Liver (tissue), 9 donors: ENCODE measurements around the gene TOP2A. TPM values are rescaled to one million over a fixed set of nuclear protein-coding genes. Genes with fewer than 3 reads are reported as not detected.

ENCODE experiments used
- DNase-seq: peaks from one replicate; pipeline ENCODE4 v3.0.0-alpha.2; 2017; ENCODE audit warnings: low spot score
- H3K27ac ChIP-seq, 2 donors: one replicate each; pipeline ENCODE4 v1.7.0; 2013; ENCODE audit warnings: inconsistent platforms in 2 of 2, low read length in 2 of 2, control low read depth in 1 of 2, low read depth in 1 of 2, mild to moderate bottlenecking in 1 of 2
- H3K27me3 ChIP-seq, 4 donors: one replicate each; pipeline versions ENCODE4 v1.6.1 to v1.7.0; 2013; ENCODE audit warnings: low read length in 3 of 4, inconsistent platforms in 1 of 4, mild to moderate bottlenecking in 1 of 4, moderate library complexity in 1 of 4; ENCODE audit not compliant: control insufficient read depth in 4 of 4, insufficient read depth in 4 of 4
- H3K36me3 ChIP-seq, 4 donors: one replicate each; pipeline versions ENCODE4 v1.6.1 to v1.7.0; 2013; ENCODE audit warnings: low read length in 3 of 4, mild to moderate bottlenecking in 3 of 4, low read depth in 1 of 4, moderate library complexity in 1 of 4; ENCODE audit not compliant: control insufficient read depth in 4 of 4, insufficient read depth in 3 of 4
- H3K4me1 ChIP-seq, 4 donors: one replicate each; pipeline versions ENCODE4 v1.6.1 to v1.7.0; 2013; ENCODE audit warnings: low read length in 3 of 4, mild to moderate bottlenecking in 3 of 4, moderate library complexity in 1 of 4; ENCODE audit not compliant: control insufficient read depth in 4 of 4, insufficient read depth in 4 of 4
- H3K4me3 ChIP-seq, 3 donors: one replicate each; pipeline versions ENCODE4 v1.6.1 to v1.7.0; 2013; ENCODE audit warnings: low read length in 3 of 3, control low read depth in 1 of 3, low read depth in 1 of 3, mild to moderate bottlenecking in 1 of 3
- H3K9ac ChIP-seq, 2 donors: one replicate each; pipeline ENCODE4 v1.7.0; 2013; ENCODE audit warnings: low read length in 2 of 2, mild to moderate bottlenecking in 2 of 2, moderate library complexity in 2 of 2, control low read depth in 1 of 2, low read depth in 1 of 2
- H3K9me3 ChIP-seq, 4 donors: one replicate each; pipeline versions ENCODE4 v1.6.1 to v1.7.0; 2013; ENCODE audit warnings: low read length in 3 of 4; ENCODE audit not compliant: control insufficient read depth in 4 of 4
- ATF3 ChIP-seq: IDR thresholded peaks from 2 replicates; pipeline ENCODE4 v1.6.1; 2016; ENCODE audit warnings: antibody characterized with exemption
- CTCF ChIP-seq: fragments of 150-350 bp; IDR thresholded peaks from 2 replicates; pipeline ENCODE4 v1.5.1; 2017; ENCODE audit warnings: improper control_type of control experiment, low read depth, low read length; ENCODE audit not compliant: missing input control
- EGR1 ChIP-seq, 2 donors: IDR thresholded peaks; 2 replicates each; pipeline ENCODE4 v1.6.1; 2016 to 2018; ENCODE audit warnings: antibody characterized with exemption in 2 of 2, low read depth in 2 of 2
- FOXA1 ChIP-seq: IDR thresholded peaks from 2 replicates; pipeline ENCODE4 v1.6.1; 2016; ENCODE audit warnings: antibody characterized with exemption
- FOXA2 ChIP-seq: IDR thresholded peaks from 2 replicates; pipeline ENCODE4 v1.6.1; 2016; ENCODE audit warnings: antibody characterized with exemption
- GABPA ChIP-seq, 2 donors: IDR thresholded peaks in 1 of 2; conservative IDR thresholded peaks in 1 of 2; 2 replicates each; pipeline ENCODE4 v1.6.1; 2016; ENCODE audit warnings: antibody characterized with exemption in 2 of 2, mild to moderate bottlenecking in 1 of 2, moderate library complexity in 1 of 2
- HNF4A ChIP-seq, 2 donors: conservative IDR thresholded peaks; 2 replicates each; pipeline ENCODE4 v1.6.1; 2016; ENCODE audit warnings: antibody characterized with exemption in 2 of 2, mild to moderate bottlenecking in 2 of 2
- HNF4G ChIP-seq: IDR thresholded peaks from 2 replicates; pipeline ENCODE4 v1.6.1; 2016; ENCODE audit warnings: antibody characterized with exemption
- JUND ChIP-seq, 2 donors: IDR thresholded peaks; 2 replicates each; pipeline ENCODE4 v1.6.1; 2016; ENCODE audit warnings: antibody characterized with exemption in 2 of 2
- MAX ChIP-seq: IDR thresholded peaks from 2 replicates; pipeline ENCODE4 v1.6.1; 2016; ENCODE audit warnings: antibody characterized with exemption
- NR2F2 ChIP-seq: IDR thresholded peaks from 2 replicates; pipeline ENCODE4 v1.6.1; 2016; ENCODE audit warnings: antibody characterized with exemption
- RAD21 ChIP-seq, 2 donors: IDR thresholded peaks; 2 replicates each; pipeline ENCODE4 v1.6.1; 2016; ENCODE audit warnings: antibody characterized with exemption in 2 of 2, mild to moderate bottlenecking in 2 of 2
- RXRA ChIP-seq, 2 donors: IDR thresholded peaks; 2 replicates each; pipeline ENCODE4 v1.6.1; 2017 to 2018; ENCODE audit warnings: antibody characterized with exemption in 2 of 2, mild to moderate bottlenecking in 1 of 2
- SP1 ChIP-seq: IDR thresholded peaks from 2 replicates; pipeline ENCODE4 v1.6.1; 2018; ENCODE audit warnings: antibody characterized with exemption, mild to moderate bottlenecking
- TAF1 ChIP-seq: conservative IDR thresholded peaks from 2 replicates; pipeline ENCODE4 v1.6.1; 2016; ENCODE audit warnings: antibody characterized with exemption, mild to moderate bottlenecking
- YY1 ChIP-seq: IDR thresholded peaks from 2 replicates; pipeline ENCODE4 v1.6.1; 2016; ENCODE audit warnings: antibody characterized with exemption, mild to moderate bottlenecking
- ZBTB33 ChIP-seq: IDR thresholded peaks from 2 replicates; pipeline ENCODE4 v1.6.1; 2016; ENCODE audit warnings: antibody characterized with exemption
- WGBS: extraction: QIAGEN DNeasy Blood & Tissue Kit; methylation state at CpG from one replicate; pipeline ENCODE4 v1.1.7; 2013; 5-methylcytosine and 5-hydroxymethylcytosine counted together
- polyA plus RNA-seq, 2 donors: library from polyadenylated mRNA; stranded (reverse) in 1 of 2; unstranded in 1 of 2; fragments of 200-250 nt in 1 of 2; fragments of >200 nt in 1 of 2; fragmentation: Nextera tagmentation in 1 of 2; extraction: Ambion mirVana in 1 of 2; gene quantifications; one replicate each; pipeline versions ENCODE4 v1.2.1 to v1.2.3, GENCODE V29; 2013 to 2015
- total RNA-seq, 2 donors: library from RNA; depleted of rRNA; stranded (reverse); fragments of >200 nt; gene quantifications; one replicate each; pipeline ENCODE4 v1.2.3, GENCODE V29; 2014
- TF ChIP-seq, protein P1 (sequence below): IDR thresholded peaks from 2 replicates; pipeline ENCODE4 v1.6.1; 2016; ENCODE audit warnings: antibody characterized with exemption, mild to moderate bottlenecking
- donor health status: healthy.
- donor health status: healthy.
- donor health status: healthy.
- donor health status: healthy.
- donor health status: healthy.

Gene TOP2A
- total and polyA plus RNA-seq, 4 donors, result 0.08 to 102 (median 3.6) TPM

- TF ChIP-seq ATF3, result no peak
- no peak for TF ChIP-seq CTCF
- peak; percentile 73 for TF ChIP-seq SP1
- TF ChIP-seq HNF4A (conservative IDR thresholded peaks at IDR 0.05), result peak; percentile 84 to 88
- TF ChIP-seq MAX, result no peak
- no peak for TF ChIP-seq GABPA (IDR thresholded peaks at IDR 0.05 in 1 of 2, conservative IDR thresholded peaks at IDR 0.05 in 1 of 2)
- TF ChIP-seq NR2F2, result peak; percentile 79
- peak; percentile 90 for TF ChIP-seq RXRA (IDR thresholded peaks at IDR 0.05)
- TF ChIP-seq, protein P1, sequence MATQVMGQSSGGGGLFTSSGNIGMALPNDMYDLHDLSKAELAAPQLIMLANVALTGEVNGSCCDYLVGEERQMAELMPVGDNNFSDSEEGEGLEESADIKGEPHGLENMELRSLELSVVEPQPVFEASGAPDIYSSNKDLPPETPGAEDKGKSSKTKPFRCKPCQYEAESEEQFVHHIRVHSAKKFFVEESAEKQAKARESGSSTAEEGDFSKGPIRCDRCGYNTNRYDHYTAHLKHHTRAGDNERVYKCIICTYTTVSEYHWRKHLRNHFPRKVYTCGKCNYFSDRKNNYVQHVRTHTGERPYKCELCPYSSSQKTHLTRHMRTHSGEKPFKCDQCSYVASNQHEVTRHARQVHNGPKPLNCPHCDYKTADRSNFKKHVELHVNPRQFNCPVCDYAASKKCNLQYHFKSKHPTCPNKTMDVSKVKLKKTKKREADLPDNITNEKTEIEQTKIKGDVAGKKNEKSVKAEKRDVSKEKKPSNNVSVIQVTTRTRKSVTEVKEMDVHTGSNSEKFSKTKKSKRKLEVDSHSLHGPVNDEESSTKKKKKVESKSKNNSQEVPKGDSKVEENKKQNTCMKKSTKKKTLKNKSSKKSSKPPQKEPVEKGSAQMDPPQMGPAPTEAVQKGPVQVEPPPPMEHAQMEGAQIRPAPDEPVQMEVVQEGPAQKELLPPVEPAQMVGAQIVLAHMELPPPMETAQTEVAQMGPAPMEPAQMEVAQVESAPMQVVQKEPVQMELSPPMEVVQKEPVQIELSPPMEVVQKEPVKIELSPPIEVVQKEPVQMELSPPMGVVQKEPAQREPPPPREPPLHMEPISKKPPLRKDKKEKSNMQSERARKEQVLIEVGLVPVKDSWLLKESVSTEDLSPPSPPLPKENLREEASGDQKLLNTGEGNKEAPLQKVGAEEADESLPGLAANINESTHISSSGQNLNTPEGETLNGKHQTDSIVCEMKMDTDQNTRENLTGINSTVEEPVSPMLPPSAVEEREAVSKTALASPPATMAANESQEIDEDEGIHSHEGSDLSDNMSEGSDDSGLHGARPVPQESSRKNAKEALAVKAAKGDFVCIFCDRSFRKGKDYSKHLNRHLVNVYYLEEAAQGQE, result no peak
- peak; percentile 39 for TF ChIP-seq HNF4G
- no peak for TF ChIP-seq TAF1
- TF ChIP-seq RAD21 (IDR thresholded peaks at IDR 0.05), result no peak
- no peak for TF ChIP-seq YY1
- no peak for TF ChIP-seq EGR1 (IDR thresholded peaks at IDR 0.05; ENCODE audit: low read depth in 2 of 2)
- TF ChIP-seq FOXA2, result no peak
- TF ChIP-seq ZBTB33, result no peak
- no peak for TF ChIP-seq FOXA1
- TF ChIP-seq JUND (IDR thresholded peaks at IDR 0.05), result peak in 1 of 2 donors; percentile 34
- Histone ChIP-seq H3K4me3 (peak overlapping the region in 2 of 3 donors; percentile 4 to 21), H3K4me1 (peaks cover 39 to 89% (median 82%) of the 10 kb centered on the region in 4 donors), H3K9me3 (no peaks in the 10 kb centered on the region), H3K27me3 (no peaks in the 10 kb centered on the region), H3K36me3 (peaks cover 2 to 8% (median 7%) of the 10 kb centered on the region in 4 donors), H3K27ac (peak overlapping the region; percentile 60 to 71), H3K9ac (no peak overlapping the region)
- 24% methylated on average over 7 of the region's 7 CpGs for WGBS
- DNase-seq, result peak; percentile 35
These were observed 65.4 kb downstream of the TOP2A start for GRCh38 chr17:40352237-40352778.
